C4-2B (cell line): ENCODE measurements around the gene UNKL.

Experiments
- CTCF ChIP-seq: fragments of 450-650 bp; conservative IDR thresholded peaks from 2 replicates; pipeline ENCODE4 v1.5.1; 2017; ENCODE audit warnings: mild to moderate bottlenecking
- ZFX ChIP-seq: fragments of 450-650 bp; IDR thresholded peaks from 2 replicates; pipeline ENCODE4 v1.6.1; 2017

GRCh38 chr16:1422076-1422475 is 7.6 kb upstream of the UNKL start:
- no peak for TF ChIP-seq CTCF
- TF ChIP-seq ZFX: no peak
